ENCODE results near the gene AUTS2.

- TF ChIP-seq CTCF (conservative IDR thresholded peaks at IDR 0.05; ENCODE audit: low read length) (no peak), EZH2phosphoT487 (IDR thresholded peaks at IDR 0.05; ENCODE audit: borderline replicate concordance) (no peak)
Measured at GRCh38 chr7:69981646-69982045, 383.4 kb downstream of the AUTS2 start.
